AML-193 (cell line): ENCODE measurements around the gene PTPRD.

Source experiments
- DNase-seq, 2 experiments: peaks; one replicate each; lab custom pipeline; 2025; lab: John Stamatoyannopoulos, UW

PTPRD gene

GRCh38 chr9:8779478-8779877 lies 1833.3 kb downstream of the PTPRD start:
- no peak for DNase-seq

GRCh38 chr9:8778356-8778755 lies 1834.4 kb downstream of the PTPRD start:
- DNase-seq = no peak

- DNase-seq = no peak
Measured at GRCh38 chr9:8772302-8772701, 1840.5 kb downstream of the PTPRD start.

GRCh38 chr9:8769153-8769552 lies 1843.6 kb downstream of the PTPRD start:
- DNase-seq = no peak

GRCh38 chr9:8766096-8766495 lies 1846.7 kb downstream of the PTPRD start:
- DNase-seq = no peak

- DNase-seq = no peak
Measured at GRCh38 chr9:8764051-8764450, 1848.8 kb downstream of the PTPRD start.

- DNase-seq = no peak
Measured at GRCh38 chr9:8762479-8763085, 1850.2 kb downstream of the PTPRD start.

GRCh38 chr9:8760000-8760767 lies 1852.6 kb downstream of the PTPRD start:
- DNase-seq = no peak

- no peak for DNase-seq
Measured at GRCh38 chr9:8757881-8758280, 1854.9 kb downstream of the PTPRD start.

GRCh38 chr9:8754751-8755150 lies 1858.1 kb downstream of the PTPRD start:
- no peak for DNase-seq

GRCh38 chr9:8751406-8751930 lies 1861.3 kb downstream of the PTPRD start:
- DNase-seq = no peak

GRCh38 chr9:8750639-8751051 lies 1862.2 kb downstream of the PTPRD start:
- DNase-seq = no peak

GRCh38 chr9:8745347-8745746 lies 1867.5 kb downstream of the PTPRD start:
- no peak for DNase-seq

- DNase-seq = no peak
Measured at GRCh38 chr9:8738945-8739344, 1873.9 kb downstream of the PTPRD start.

GRCh38 chr9:8736805-8737204 lies 1876.0 kb downstream of the PTPRD start:
- no peak for DNase-seq

GRCh38 chr9:8734760-8735159 lies 1878.0 kb downstream of the PTPRD start:
- no peak for DNase-seq

GRCh38 chr9:8733131-8733954 lies 1879.5 kb downstream of the PTPRD start:
- DNase-seq = no peak

GRCh38 chr9:8732367-8733075 lies 1880.3 kb downstream of the PTPRD start:
- DNase-seq = no peak

- DNase-seq = no peak
Measured at GRCh38 chr9:8730618-8731017, 1882.2 kb downstream of the PTPRD start.

GRCh38 chr9:8728910-8729309 lies 1883.9 kb downstream of the PTPRD start:
- no peak for DNase-seq

- no peak for DNase-seq
Measured at GRCh38 chr9:8727191-8727590, 1885.6 kb downstream of the PTPRD start.

- DNase-seq = no peak
Measured at GRCh38 chr9:8726692-8727091, 1886.1 kb downstream of the PTPRD start.
